GM19397 (cell line): ENCODE data around the gene RNF213.
"Not testable (repeated sequence)": the region's sequence is repeated elsewhere in the genome, so short reads cannot be mapped to it uniquely, and the experiment has no call there.

Experiments used
- ATAC-seq: cut with Tn5 transposase; IDR thresholded peaks from one replicate; pipeline ENCODE4 v1.9.1; 2021; ENCODE audit warnings: mild to moderate bottlenecking, moderate library complexity; ENCODE audit not compliant: unreplicated experiment

The RNF213 gene

GRCh38 chr17:80316927-80317705 is 56.5 kb downstream of the RNF213 start:
- no peak for ATAC-seq

- no peak for ATAC-seq
Measured at GRCh38 chr17:80317706-80317980, 57.0 kb downstream of the RNF213 start.

- no peak for ATAC-seq
Measured at GRCh38 chr17:80318166-80318565, 57.5 kb downstream of the RNF213 start.

- ATAC-seq: no peak
Measured at GRCh38 chr17:80319262-80319998, 58.8 kb downstream of the RNF213 start.

- ATAC-seq: no peak
Measured at GRCh38 chr17:80319999-80320344, 59.3 kb downstream of the RNF213 start.

GRCh38 chr17:80320496-80320895 is 59.8 kb downstream of the RNF213 start:
- no peak for ATAC-seq

- ATAC-seq: no peak
Measured at GRCh38 chr17:80322864-80323263, 62.2 kb downstream of the RNF213 start.

- no peak for ATAC-seq
Measured at GRCh38 chr17:80323982-80324381, 63.3 kb downstream of the RNF213 start.

- ATAC-seq: no peak
Measured at GRCh38 chr17:80327518-80327917, 66.9 kb downstream of the RNF213 start.

- no peak for ATAC-seq
Measured at GRCh38 chr17:80328634-80329380, 68.2 kb downstream of the RNF213 start.

GRCh38 chr17:80329421-80329820 is 68.8 kb downstream of the RNF213 start:
- ATAC-seq: not testable (repeated sequence)

- ATAC-seq: no peak
Measured at GRCh38 chr17:80330276-80330675, 69.6 kb downstream of the RNF213 start.

- not testable (repeated sequence) for ATAC-seq
Measured at GRCh38 chr17:80330938-80331337, 70.3 kb downstream of the RNF213 start.

- ATAC-seq: no peak
Measured at GRCh38 chr17:80331820-80332219, 71.2 kb downstream of the RNF213 start.

- ATAC-seq: no peak
Measured at GRCh38 chr17:80337195-80337895, 76.7 kb downstream of the RNF213 start.

- ATAC-seq: no peak
Measured at GRCh38 chr17:80339118-80339517, 78.5 kb downstream of the RNF213 start.

- no peak for ATAC-seq
Measured at GRCh38 chr17:80339731-80340456, 79.2 kb downstream of the RNF213 start.

- ATAC-seq: no peak
Measured at GRCh38 chr17:80345321-80345720, 84.7 kb downstream of the RNF213 start.

GRCh38 chr17:80345841-80346497 is 85.3 kb downstream of the RNF213 start:
- no peak for ATAC-seq
